WTC11 (cell line): Measurements from ENCODE around the gene VILL. TPM values are rescaled to one million over a fixed set of nuclear protein-coding genes. Genes with fewer than 3 reads are reported as not detected.

ENCODE experiments used
- ATAC-seq: fragments of 200-7000 bp; cut with Tn5 transposase; 2 replicates; pipeline ENCODE4 v1.10.0; 2021; ENCODE audit warnings: mild to moderate bottlenecking, moderate library complexity
- CTCF ChIA-PET: fragments of 300-600 bp; sonication (Branson Sonifier 250); formaldehyde crosslinking; loops from one replicate; lab custom pipeline; 2021; ENCODE audit warnings: antibody characterized with exemption; lab: Charles Lee
- POLR2A ChIA-PET: fragments of 350-600 bp; sonication (Branson Sonifier 250); formaldehyde crosslinking; loops from one replicate; lab custom pipeline; 2021; ENCODE audit warnings: antibody characterized with exemption; lab: Charles Lee
- DNase-seq: peaks from one replicate; pipeline ENCODE4 v3.0.0; 2021; ENCODE audit warnings: low spot score
- H3K27ac Mint-ChIP-seq: 2 replicates; pipeline ENCODE4 v1.8.0; 2021; ENCODE audit warnings: mixed read lengths
- H3K27me3 Mint-ChIP-seq: 2 replicates; pipeline ENCODE4 v1.8.0; 2021; ENCODE audit warnings: low read depth, mild to moderate bottlenecking, moderate library complexity, mixed read lengths
- H3K36me3 Mint-ChIP-seq: 2 replicates; pipeline ENCODE4 v1.8.0; 2021; ENCODE audit warnings: mixed read lengths
- H3K4me1 Mint-ChIP-seq: 2 replicates; pipeline ENCODE4 v1.8.0; 2022; ENCODE audit warnings: mixed read lengths
- H3K4me3 Mint-ChIP-seq: 2 replicates; pipeline ENCODE4 v1.8.0; 2021; ENCODE audit warnings: mild to moderate bottlenecking, moderate library complexity, mixed read lengths
- H3K9me3 Mint-ChIP-seq: 2 replicates; pipeline ENCODE4 v1.8.0; 2021; ENCODE audit warnings: mixed read lengths
- CREB1 ChIP-seq: sonication (generic); formaldehyde crosslinking; IDR thresholded peaks from 2 replicates; pipeline ENCODE4 v1.8.0; 2023; ENCODE audit warnings: mild to moderate bottlenecking, missing genetic modification reagents
- ERG ChIP-seq: fragments of 250-450 bp; sonication (Bioruptor Pico); IDR thresholded peaks from 2 replicates; pipeline ENCODE4 v1.8.0; 2021; ENCODE audit warnings: mild to moderate bottlenecking
- GABPB1 ChIP-seq: sonication (generic); formaldehyde crosslinking; IDR thresholded peaks from 2 replicates; pipeline ENCODE4 v1.8.1; 2023; ENCODE audit warnings: mild to moderate bottlenecking, missing genetic modification reagents
- IRF2 ChIP-seq: sonication (generic); formaldehyde crosslinking; IDR thresholded peaks from 2 replicates; pipeline ENCODE4 v1.8.0; 2022; ENCODE audit warnings: low read depth, missing genetic modification reagents, borderline replicate concordance
- MAX ChIP-seq: sonication (generic); formaldehyde crosslinking; IDR thresholded peaks from 2 replicates; pipeline ENCODE4 v1.8.0; 2022; ENCODE audit warnings: mild to moderate bottlenecking, missing genetic modification reagents
- NR1H2 ChIP-seq: sonication (generic); formaldehyde crosslinking; IDR thresholded peaks from 2 replicates; pipeline ENCODE4 v1.9.0; 2021; ENCODE audit warnings: mild to moderate bottlenecking, moderate library complexity, missing genetic modification reagents
- TCF7 ChIP-seq: sonication (generic); formaldehyde crosslinking; IDR thresholded peaks from 2 replicates; pipeline ENCODE4 v1.8.0; 2022; ENCODE audit warnings: mild to moderate bottlenecking, low read depth, missing genetic modification reagents, moderate library complexity
- ZBTB21 ChIP-seq: sonication (generic); formaldehyde crosslinking; IDR thresholded peaks from 2 replicates; pipeline ENCODE4 v1.8.1; 2023; ENCODE audit warnings: mild to moderate bottlenecking, missing genetic modification reagents, borderline replicate concordance
- ZNF512 ChIP-seq: sonication (generic); formaldehyde crosslinking; IDR thresholded peaks from 2 replicates; pipeline ENCODE4 v1.8.1; 2022; ENCODE audit warnings: missing genetic modification reagents, borderline replicate concordance
- total RNA-seq: library from RNA; stranded (reverse); gene quantifications from 3 replicates; pipeline ENCODE4 v1.2.3, GENCODE V29; 2021
- TF ChIP-seq, protein P1 (sequence below): sonication (generic); formaldehyde crosslinking; IDR thresholded peaks from 2 replicates; pipeline ENCODE4 v1.8.0; 2023; ENCODE audit warnings: missing genetic modification reagents, mild to moderate bottlenecking, borderline replicate concordance
- TF ChIP-seq, protein P2 (sequence below): sonication (generic); formaldehyde crosslinking; IDR thresholded peaks from 2 replicates; pipeline ENCODE4 v1.8.1; 2023; ENCODE audit warnings: mild to moderate bottlenecking, missing genetic modification reagents

VILL gene
- total RNA-seq, 1 experiment from 2014 or later, result 4.7 TPM

DNA sequence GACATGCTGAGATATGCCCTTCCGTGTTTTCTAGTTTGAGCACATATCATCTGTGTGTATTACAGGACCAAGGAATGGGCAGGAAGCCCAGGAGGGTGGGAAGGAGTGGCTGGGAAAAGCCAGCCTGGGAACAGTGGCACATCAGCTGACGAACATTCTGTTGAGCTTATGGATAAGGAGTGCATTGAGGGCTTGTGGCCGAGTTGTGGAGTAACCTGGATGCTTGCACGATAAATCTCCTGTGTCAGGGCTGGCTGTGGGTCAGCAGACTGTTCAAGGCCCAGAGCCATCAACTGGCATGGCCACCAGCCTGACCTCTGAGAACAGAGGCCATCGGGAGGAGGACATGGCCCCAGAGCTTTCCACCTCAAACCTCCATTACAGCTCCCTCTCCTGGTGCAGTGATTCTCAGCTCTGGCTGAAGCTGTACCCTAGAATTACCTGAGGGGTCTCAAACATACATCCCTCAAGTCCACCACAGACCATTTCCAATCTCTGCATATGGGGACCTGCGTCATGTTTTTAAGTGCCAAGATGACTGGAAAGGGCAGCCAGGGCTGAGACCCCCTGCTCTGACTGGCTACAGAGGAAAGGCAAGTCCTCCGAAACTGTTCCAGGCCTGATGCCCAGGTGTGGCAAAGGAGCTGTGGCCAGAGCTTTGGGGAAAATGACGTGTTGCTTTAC is 4.8 kb upstream of the VILL start:
- Mint-ChIP-seq H3K36me3 (no peaks in the 10 kb centered on the region), H3K9me3 (no peaks in the 10 kb centered on the region), H3K4me3 (no peak overlapping the region), H3K4me1 (peaks cover 10% of the 10 kb centered on the region), H3K27me3 (no peaks in the 10 kb centered on the region), H3K27ac (0 out of 2 replicates have a peak overlapping the region, but pooled peaks have one; percentile 42)
- ATAC-seq (peak; percentile 46), DNase-seq (no peak)
- ChIA-PET CTCF (interaction anchor here (0.7 to 6.0 kb wide), 13 partner anchors 8 to 385 kb away, joined by 3 to 61 read pairs (median 4); no protein-coding TSS in a partner anchor), POLR2A (interaction anchor here (0.6 kb wide), 1 partner anchor 8 kb away, joined by 3 read pairs; no protein-coding TSS in a partner anchor)
- no peak for TF ChIP-seq NR1H2 (CRISPR knock-in tag)
- TF ChIP-seq, protein P1, sequence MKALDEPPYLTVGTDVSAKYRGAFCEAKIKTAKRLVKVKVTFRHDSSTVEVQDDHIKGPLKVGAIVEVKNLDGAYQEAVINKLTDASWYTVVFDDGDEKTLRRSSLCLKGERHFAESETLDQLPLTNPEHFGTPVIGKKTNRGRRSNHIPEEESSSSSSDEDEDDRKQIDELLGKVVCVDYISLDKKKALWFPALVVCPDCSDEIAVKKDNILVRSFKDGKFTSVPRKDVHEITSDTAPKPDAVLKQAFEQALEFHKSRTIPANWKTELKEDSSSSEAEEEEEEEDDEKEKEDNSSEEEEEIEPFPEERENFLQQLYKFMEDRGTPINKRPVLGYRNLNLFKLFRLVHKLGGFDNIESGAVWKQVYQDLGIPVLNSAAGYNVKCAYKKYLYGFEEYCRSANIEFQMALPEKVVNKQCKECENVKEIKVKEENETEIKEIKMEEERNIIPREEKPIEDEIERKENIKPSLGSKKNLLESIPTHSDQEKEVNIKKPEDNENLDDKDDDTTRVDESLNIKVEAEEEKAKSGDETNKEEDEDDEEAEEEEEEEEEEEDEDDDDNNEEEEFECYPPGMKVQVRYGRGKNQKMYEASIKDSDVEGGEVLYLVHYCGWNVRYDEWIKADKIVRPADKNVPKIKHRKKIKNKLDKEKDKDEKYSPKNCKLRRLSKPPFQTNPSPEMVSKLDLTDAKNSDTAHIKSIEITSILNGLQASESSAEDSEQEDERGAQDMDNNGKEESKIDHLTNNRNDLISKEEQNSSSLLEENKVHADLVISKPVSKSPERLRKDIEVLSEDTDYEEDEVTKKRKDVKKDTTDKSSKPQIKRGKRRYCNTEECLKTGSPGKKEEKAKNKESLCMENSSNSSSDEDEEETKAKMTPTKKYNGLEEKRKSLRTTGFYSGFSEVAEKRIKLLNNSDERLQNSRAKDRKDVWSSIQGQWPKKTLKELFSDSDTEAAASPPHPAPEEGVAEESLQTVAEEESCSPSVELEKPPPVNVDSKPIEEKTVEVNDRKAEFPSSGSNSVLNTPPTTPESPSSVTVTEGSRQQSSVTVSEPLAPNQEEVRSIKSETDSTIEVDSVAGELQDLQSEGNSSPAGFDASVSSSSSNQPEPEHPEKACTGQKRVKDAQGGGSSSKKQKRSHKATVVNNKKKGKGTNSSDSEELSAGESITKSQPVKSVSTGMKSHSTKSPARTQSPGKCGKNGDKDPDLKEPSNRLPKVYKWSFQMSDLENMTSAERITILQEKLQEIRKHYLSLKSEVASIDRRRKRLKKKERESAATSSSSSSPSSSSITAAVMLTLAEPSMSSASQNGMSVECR (CRISPR knock-in tag), result no peak
- TF ChIP-seq ZBTB21 (CRISPR knock-in tag), result no peak
- no peak for TF ChIP-seq ZNF512 (CRISPR knock-in tag)
- no peak for TF ChIP-seq ERG (CRISPR knock-in tag)
- TF ChIP-seq CREB1, result no peak
- no peak for TF ChIP-seq MAX (CRISPR knock-in tag)
- TF ChIP-seq, protein P2, sequence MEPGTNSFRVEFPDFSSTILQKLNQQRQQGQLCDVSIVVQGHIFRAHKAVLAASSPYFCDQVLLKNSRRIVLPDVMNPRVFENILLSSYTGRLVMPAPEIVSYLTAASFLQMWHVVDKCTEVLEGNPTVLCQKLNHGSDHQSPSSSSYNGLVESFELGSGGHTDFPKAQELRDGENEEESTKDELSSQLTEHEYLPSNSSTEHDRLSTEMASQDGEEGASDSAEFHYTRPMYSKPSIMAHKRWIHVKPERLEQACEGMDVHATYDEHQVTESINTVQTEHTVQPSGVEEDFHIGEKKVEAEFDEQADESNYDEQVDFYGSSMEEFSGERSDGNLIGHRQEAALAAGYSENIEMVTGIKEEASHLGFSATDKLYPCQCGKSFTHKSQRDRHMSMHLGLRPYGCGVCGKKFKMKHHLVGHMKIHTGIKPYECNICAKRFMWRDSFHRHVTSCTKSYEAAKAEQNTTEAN (CRISPR knock-in tag), result no peak

DNA sequence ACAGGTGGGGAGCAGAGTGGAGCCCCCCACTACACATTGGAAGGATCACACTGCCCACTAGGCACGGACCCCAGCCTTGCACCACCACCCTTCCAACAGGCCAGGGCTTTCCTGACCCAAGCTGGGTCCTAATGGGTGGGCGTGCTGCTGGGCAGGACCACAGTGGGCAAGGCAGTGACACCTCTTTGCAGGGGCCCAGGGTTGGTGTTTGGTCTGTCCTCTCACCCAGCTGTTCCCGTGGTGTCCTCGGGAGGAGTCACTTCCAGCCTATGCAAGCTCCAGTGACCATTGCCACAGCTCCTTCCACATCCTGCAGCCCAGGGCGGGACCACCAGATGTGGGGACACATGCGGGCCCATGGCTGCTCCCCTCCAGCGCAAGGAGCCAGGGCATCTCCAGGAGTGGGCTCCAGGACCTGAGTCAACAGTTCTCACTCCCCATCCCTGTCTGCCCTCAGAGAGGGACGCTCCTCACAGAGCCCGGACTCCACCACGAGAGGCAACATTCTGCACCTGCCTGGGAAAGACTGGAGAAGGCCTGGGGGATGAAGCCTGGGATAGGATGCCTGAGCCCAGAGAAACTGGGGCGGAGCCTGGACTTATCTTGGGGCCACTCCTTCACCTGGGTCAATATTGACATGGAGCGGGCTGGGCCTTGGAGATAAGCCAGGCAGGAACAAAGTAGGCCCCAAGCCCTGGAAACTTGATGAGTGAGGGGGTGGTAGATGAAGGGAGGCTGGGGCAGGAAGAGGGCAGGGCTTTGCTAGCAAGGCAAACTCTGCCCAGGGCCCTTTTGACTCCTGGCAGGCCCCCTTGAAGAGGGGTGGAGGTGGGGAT is 3.9 kb upstream of the VILL start:
- ATAC-seq, result peak; percentile 26
- Mint-ChIP-seq H3K36me3 (no peaks in the 10 kb centered on the region), H3K27me3 (no peaks in the 10 kb centered on the region; the same call in 1 of the 2 replicates), H3K9me3 (no peaks in the 10 kb centered on the region), H3K4me1 (peaks cover 13% of the 10 kb centered on the region), H3K4me3 (no peak overlapping the region), H3K27ac (no peak overlapping the region)
- CTCF ChIA-PET, result interaction anchor here (0.7 to 6.0 kb wide), 11 partner anchors 10 to 386 kb away, joined by 3 to 61 read pairs (median 6); no protein-coding TSS in a partner anchor
- POLR2A ChIA-PET, result no interaction called here
- peak; percentile 20; the same call in 1 of the 2 replicates for TF ChIP-seq GABPB1 (CRISPR knock-in tag)
- TF ChIP-seq TCF7 (CRISPR knock-in tag), result no peak
- no peak for TF ChIP-seq IRF2 (CRISPR knock-in tag)
- no peak for DNase-seq
